HepG2 (cell line): ENCODE results near the gene RNASE12. TPM values are rescaled to one million over a fixed set of nuclear protein-coding genes. Genes with fewer than 3 reads are reported as not detected.

Experiments used
- ATAC-seq: fragments of 200-7000 bp; cut with Tn5 transposase; 3 replicates; pipeline ENCODE4 v1.9.1; 2020; ENCODE audit warnings: mild to moderate bottlenecking, moderate library complexity
- BruUV-seq: library from RNA; stranded (reverse); fragments of 400-500 nt; replicated peaks from 2 replicates; lab custom pipeline; 2021; lab: Mats Ljungman, UMichigan
- CTCF ChIA-PET: fragments of 300-600 bp; formaldehyde crosslinking; extraction: SDS; loops from one replicate; lab custom pipeline; 2021; ENCODE audit warnings: low total read pairs, inconsistent platforms, low intra/inter-chr PET ratio; lab: Yijun Ruan, JAX
- POLR2A ChIA-PET: fragments of 350-600 bp; sonication (Branson Sonifier 250); formaldehyde crosslinking; loops from one replicate; lab custom pipeline; 2020; ENCODE audit warnings: antibody characterized with exemption, inconsistent platforms; lab: Yijun Ruan, JAX
- DNase-seq: peaks from one replicate; pipeline ENCODE4 v3.0.0-alpha.2; 2015; ENCODE audit warnings: low spot score
- FAIRE-seq: peaks from 3 replicates; lab custom pipeline; 2011; peaks lifted over from hg19 to GRCh38; lab: Jason Lieb, UNC
- H2AFZ ChIP-seq: one replicate; pipeline ENCODE4 v1.6.1; 2011; ENCODE audit warnings: low read length, inconsistent platforms
- H3K27ac ChIP-seq: fragments of 300-600 bp; 3 replicates; pipeline ENCODE4 v1.8.0; 2011; ENCODE audit warnings: mixed run types, mild to moderate bottlenecking, mixed read lengths, low read length, inconsistent platforms; ENCODE audit not compliant: insufficient read depth; ENCODE audit errors: extremely low read length
- H3K27me3 ChIP-seq, 2 experiments: fragments of 200-600 bp in 1 of 2; 2 replicates in 1 of 2; 3 replicates in 1 of 2; pipeline versions ENCODE4 v1.6.0 to v1.8.0; 2011; ENCODE audit warnings: low read length in 2 of 2, mild to moderate bottlenecking in 2 of 2, moderate library complexity in 2 of 2, inconsistent platforms in 1 of 2; ENCODE audit not compliant: insufficient read depth in 2 of 2, control insufficient read depth in 1 of 2
- H3K36me3 ChIP-seq, 2 experiments: fragments of 200-600 bp in 1 of 2; replicated peaks in 1 of 2; 2 replicates in 1 of 2; 3 replicates in 1 of 2; pipeline versions ENCODE4 v1.5.1 to v1.8.0; 2011; ENCODE audit warnings: low read length in 2 of 2, inconsistent platforms in 1 of 2; ENCODE audit not compliant: insufficient read depth in 2 of 2, control insufficient read depth in 1 of 2
- H3K4me1 ChIP-seq: 2 replicates; pipeline ENCODE4 v1.5.1; 2012; ENCODE audit warnings: low read length, inconsistent platforms; ENCODE audit not compliant: insufficient read depth
- H3K4me2 ChIP-seq: 2 replicates; pipeline ENCODE4 v1.6.0; 2011; ENCODE audit warnings: low read depth, low read length, inconsistent platforms
- H3K4me3 ChIP-seq, 3 experiments: fragments of 200-600 bp in 1 of 3; sonication (generic), shearing (Covaris generic) in 1 of 3; replicated peaks in 1 of 3; 2 replicates each; pipeline ENCODE4 v1.5.1; 2011 to 2016; ENCODE audit warnings: low read length in 3 of 3, inconsistent platforms in 2 of 3, low read depth in 2 of 3, mild to moderate bottlenecking in 2 of 3, control low read depth in 1 of 3, mixed read lengths in 1 of 3; ENCODE audit not compliant: insufficient read depth in 1 of 3
- H3K79me2 ChIP-seq: one replicate; pipeline ENCODE4 v1.6.1; 2011; ENCODE audit warnings: low read length, inconsistent platforms; ENCODE audit not compliant: insufficient read depth
- H3K9ac ChIP-seq: 2 replicates; pipeline ENCODE4 v1.6.0; 2011; ENCODE audit warnings: mild to moderate bottlenecking, low read depth, low read length, inconsistent platforms; ENCODE audit not compliant: insufficient read depth
- H3K9me3 ChIP-seq: 2 replicates; pipeline ENCODE4 v1.5.1; 2012; ENCODE audit warnings: mild to moderate bottlenecking, low read length
- H4K20me1 ChIP-seq: 2 replicates; pipeline ENCODE4 v1.6.0; 2011; ENCODE audit warnings: inconsistent platforms, mild to moderate bottlenecking, low read length, moderate library complexity; ENCODE audit not compliant: insufficient read depth
- KMT2B ChIP-seq: IDR thresholded peaks from 2 replicates; pipeline ENCODE4 v1.6.1; 2016; ENCODE audit warnings: missing genetic modification reagents, missing compliant biosample characterization
- NCOA1 ChIP-seq: sonication (generic); formaldehyde crosslinking; IDR thresholded peaks from 2 replicates; pipeline ENCODE4 v1.9.0; 2021; ENCODE audit warnings: missing genetic modification reagents
- ZNF770 ChIP-seq: sonication (generic); formaldehyde crosslinking; IDR thresholded peaks from 2 replicates; pipeline ENCODE4 v1.5.0; 2020; ENCODE audit warnings: mild to moderate bottlenecking, missing genetic modification reagents
- WGBS: methylation state at CpG from one replicate; pipeline ENCODE4 v1.1.6; 2017; ENCODE audit warnings: low lambda C conversion rate; 5-methylcytosine and 5-hydroxymethylcytosine counted together
- in situ Hi-C: cut with HindIII; loops from 2 replicates; pipeline ENCODE4 v1.10.0; 2017; ENCODE audit warnings: low pct_unique_long_range_greater_than_20kb; ENCODE audit not compliant: extremely low pct_ligation_motif_present
- intact Hi-C: fragments of 100-400 bp; cut with micrococcal nuclease; formaldehyde crosslinking; loops from one replicate; pipeline ENCODE4 v1.10.0; 2022; ENCODE audit not compliant: unreplicated experiment
- polyA plus RNA-seq, 8 experiments: library from polyadenylated mRNA; depleted of rRNA in 3 of 8; stranded (reverse) in 7 of 8; unstranded in 1 of 8; fragments of >200 nt; fragmentation: Illumina TruSeq in 4 of 8; extraction: Trizol in 4 of 8; gene quantifications; 2 replicates each; pipeline versions ENCODE4 v1.2.1 to v1.2.3, GENCODE V29; 2011 to 2016; ENCODE audit warnings: low read depth in 4 of 8, missing spikeins in 1 of 8, mixed read lengths in 1 of 8; ENCODE audit not compliant: insufficient read depth in 1 of 8
- total RNA-seq, 5 experiments: library from RNA; depleted of rRNA; stranded (reverse); fragments of >200 nt; fragmentation: Illumina TruSeq; extraction: Trizol; gene quantifications; 2 replicates each; pipeline ENCODE4 v1.2.3, GENCODE V29; 2016; ENCODE audit warnings: low read depth in 1 of 5
- TF ChIP-seq, protein P1 (sequence below): sonication (generic); formaldehyde crosslinking; IDR thresholded peaks from 2 replicates; pipeline ENCODE4 v1.4.0; 2020; ENCODE audit warnings: mild to moderate bottlenecking, missing genetic modification reagents
- TF ChIP-seq, protein P2 (sequence below): sonication (generic); formaldehyde crosslinking; conservative IDR thresholded peaks from 2 replicates; pipeline ENCODE4 v1.8.1; 2023; ENCODE audit warnings: missing genetic modification reagents

The RNASE12 gene
- total and polyA plus RNA-seq, 2 of the 13 experiments (the other 11 are each of a cell fraction or from before 2014, with no cell fraction given): not detected

DNA sequence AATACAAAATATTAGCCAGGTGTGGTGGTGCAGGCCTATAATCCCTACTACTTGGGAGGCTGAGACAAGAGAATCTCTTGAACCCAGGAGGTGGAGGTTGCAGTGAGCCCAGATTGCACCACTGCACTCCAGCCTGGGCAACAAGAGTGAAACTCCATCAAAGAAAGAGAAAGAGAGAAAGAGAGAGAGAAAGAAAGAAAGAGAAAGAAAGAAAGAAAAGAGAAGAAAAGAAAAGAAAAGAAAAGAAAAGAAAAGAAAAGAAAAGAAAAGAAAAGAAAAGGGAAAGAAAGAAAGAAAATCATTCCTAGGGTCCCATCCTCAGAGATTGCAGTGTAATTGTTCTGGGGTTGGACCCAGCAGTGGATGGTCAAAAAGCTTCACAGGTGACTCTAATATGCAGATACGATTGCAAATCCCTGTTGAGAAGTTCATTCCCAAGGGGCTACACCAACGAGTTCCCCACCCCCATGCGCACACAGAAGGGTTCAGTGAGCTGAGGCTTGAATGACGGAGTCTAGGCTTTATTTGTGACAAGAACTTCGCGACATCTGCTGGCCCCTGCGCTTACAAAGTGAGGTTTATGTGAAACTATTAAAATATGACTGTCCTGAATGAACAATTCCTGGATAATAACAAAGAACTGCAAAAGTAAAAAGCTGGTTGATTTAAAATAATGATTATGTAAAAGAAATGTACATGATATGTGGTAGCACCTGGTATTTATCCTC is 17.4 kb upstream of the RNASE12 start:
- ChIA-PET CTCF (interaction anchor here (0.5 to 2.7 kb wide), 11 partner anchors 22 to 281 kb away, joined by 3 to 48 read pairs (median 3); partner anchors contain the start of genes PIP4P1 and RNASE4), POLR2A (interaction anchor here (1.0 to 2.3 kb wide), 2 partner anchors 146 to 265 kb away, joined by 3 to 9 read pairs; partner anchors contain the start of gene PARP2)
- H3K4me3 ChIP-seq: peak overlapping the region in 2 of 3 experiments; percentile 78 to 94; a peak in 1 of 6 replicates
- in situ Hi-C loops: loop anchor here (5.0 to 25.0 kb wide), 3 partner anchors 76 to 281 kb away; partner anchors contain the start of genes APEX1, OSGEP, PIP4P1 and PNP
- H4K20me1 ChIP-seq: no peaks in the 10 kb centered on the region
- no peak overlapping the region for H3K27ac ChIP-seq
- TF ChIP-seq, protein P1, sequence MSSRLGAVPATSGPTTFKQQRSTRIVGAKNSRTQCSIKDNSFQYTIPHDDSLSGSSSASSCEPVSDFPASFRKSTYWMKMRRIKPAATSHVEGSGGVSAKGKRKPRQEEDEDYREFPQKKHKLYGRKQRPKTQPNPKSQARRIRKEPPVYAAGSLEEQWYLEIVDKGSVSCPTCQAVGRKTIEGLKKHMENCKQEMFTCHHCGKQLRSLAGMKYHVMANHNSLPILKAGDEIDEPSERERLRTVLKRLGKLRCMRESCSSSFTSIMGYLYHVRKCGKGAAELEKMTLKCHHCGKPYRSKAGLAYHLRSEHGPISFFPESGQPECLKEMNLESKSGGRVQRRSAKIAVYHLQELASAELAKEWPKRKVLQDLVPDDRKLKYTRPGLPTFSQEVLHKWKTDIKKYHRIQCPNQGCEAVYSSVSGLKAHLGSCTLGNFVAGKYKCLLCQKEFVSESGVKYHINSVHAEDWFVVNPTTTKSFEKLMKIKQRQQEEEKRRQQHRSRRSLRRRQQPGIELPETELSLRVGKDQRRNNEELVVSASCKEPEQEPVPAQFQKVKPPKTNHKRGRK (CRISPR knock-in tag): 0 out of 2 replicates have a peak, but pooled peaks have one; percentile 21
- TF ChIP-seq NCOA1 (CRISPR knock-in tag) (peak; percentile 60; the same call in 1 of the 2 replicates), KMT2B (no peak), ZNF770 (no peak)
- TF ChIP-seq, protein P2, sequence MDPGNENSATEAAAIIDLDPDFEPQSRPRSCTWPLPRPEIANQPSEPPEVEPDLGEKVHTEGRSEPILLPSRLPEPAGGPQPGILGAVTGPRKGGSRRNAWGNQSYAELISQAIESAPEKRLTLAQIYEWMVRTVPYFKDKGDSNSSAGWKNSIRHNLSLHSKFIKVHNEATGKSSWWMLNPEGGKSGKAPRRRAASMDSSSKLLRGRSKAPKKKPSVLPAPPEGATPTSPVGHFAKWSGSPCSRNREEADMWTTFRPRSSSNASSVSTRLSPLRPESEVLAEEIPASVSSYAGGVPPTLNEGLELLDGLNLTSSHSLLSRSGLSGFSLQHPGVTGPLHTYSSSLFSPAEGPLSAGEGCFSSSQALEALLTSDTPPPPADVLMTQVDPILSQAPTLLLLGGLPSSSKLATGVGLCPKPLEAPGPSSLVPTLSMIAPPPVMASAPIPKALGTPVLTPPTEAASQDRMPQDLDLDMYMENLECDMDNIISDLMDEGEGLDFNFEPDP (CRISPR knock-in tag): 0 out of 2 replicates have a peak, but pooled peaks have one; percentile 36
- intact Hi-C loops: loop anchor here (2.0 to 5.0 kb wide), 2 partner anchors 249 to 276 kb away; partner anchors contain the start of gene CCNB1IP1
- no peak for FAIRE-seq
- H3K79me2 ChIP-seq: no peaks in the 10 kb centered on the region
- H3K9ac ChIP-seq: no peak overlapping the region
- H3K36me3 ChIP-seq: no peaks in the 10 kb centered on the region
- BruUV-seq: no TSS peak
- peaks cover 66% of the 10 kb centered on the region for H3K4me1 ChIP-seq
- H2AFZ ChIP-seq: no peak overlapping the region
- no peak for DNase-seq
- no peaks in the 10 kb centered on the region for H3K9me3 ChIP-seq
- H3K4me2 ChIP-seq: peak overlapping the region; percentile 86
- no peaks in the 10 kb centered on the region; a peak in 1 of 5 replicates for H3K27me3 ChIP-seq
- no peak for ATAC-seq
- WGBS: 73% methylated on average over 7 of the region's 7 CpGs
